Endothelial cell of umbilical vein (primary cell): Measurements from ENCODE around the gene RPS19. TPM values are rescaled to one million over a fixed set of nuclear protein-coding genes. Genes with fewer than 3 reads are reported as not detected.

ENCODE experiments used
- BruUV-seq: library from RNA; stranded (reverse); fragments of 400-500 nt; replicated peaks from 2 replicates; lab custom pipeline; 2021; lab: Mats Ljungman, UMichigan
- CTCF ChIA-PET: fragments of 300-600, 350-600 bp; sonication (Branson Sonifier 250); formaldehyde crosslinking; loops from one replicate; lab custom pipeline; 2021; ENCODE audit warnings: antibody characterized with exemption, inconsistent platforms; lab: Charles Lee
- POLR2A ChIA-PET: fragments of 300-600, 350-600 bp; sonication (Branson Sonifier 250); formaldehyde crosslinking; loops from one replicate; lab custom pipeline; 2021; ENCODE audit warnings: antibody characterized with exemption, inconsistent platforms; lab: Charles Lee
- DNase-seq: peaks from one replicate; pipeline ENCODE4 v3.0.0-alpha.2; 2011; ENCODE audit warnings: low read depth, low spot score
- FAIRE-seq: peaks from 2 replicates; lab custom pipeline; 2011; peaks lifted over from hg19 to GRCh38; lab: Jason Lieb, UNC
- H2AFZ ChIP-seq: 2 replicates; pipeline ENCODE4 v1.6.0; 2012; ENCODE audit warnings: low read depth, low read length, control low read depth, inconsistent platforms
- H3K27ac ChIP-seq: 2 replicates; pipeline ENCODE4 v1.5.1; 2011; ENCODE audit warnings: low read depth, mild to moderate bottlenecking, control low read depth, low read length, moderate library complexity; ENCODE audit not compliant: insufficient read depth
- H3K27me3 ChIP-seq, 2 experiments: 2 replicates each; pipeline versions ENCODE4 v1.6.0 to v1.6.1; 2011; ENCODE audit warnings: low read length in 2 of 2, mixed read lengths in 1 of 2; ENCODE audit not compliant: control insufficient read depth in 2 of 2, insufficient read depth in 2 of 2
- H3K36me3 ChIP-seq, 2 experiments: 2 replicates in 1 of 2; 3 replicates in 1 of 2; pipeline ENCODE4 v1.5.1; 2011; ENCODE audit warnings: low read length in 2 of 2, mild to moderate bottlenecking in 1 of 2, moderate library complexity in 1 of 2; ENCODE audit not compliant: control insufficient read depth in 2 of 2, insufficient read depth in 2 of 2; ENCODE audit errors: extremely low read depth in 1 of 2
- H3K4me1 ChIP-seq: 3 replicates; pipeline ENCODE4 v1.5.1; 2011; ENCODE audit warnings: mild to moderate bottlenecking, low read length; ENCODE audit not compliant: control insufficient read depth, insufficient read depth; ENCODE audit errors: extremely low read depth
- H3K4me2 ChIP-seq: 2 replicates; pipeline ENCODE4 v1.6.1; 2011; ENCODE audit warnings: low read length, control low read depth, mixed read lengths; ENCODE audit not compliant: insufficient read depth
- H3K4me3 ChIP-seq, 3 experiments: fragments of 200-600 bp in 1 of 3; sonication (generic), shearing (Covaris generic) in 1 of 3; replicated peaks in 1 of 3; 2 replicates each; pipeline ENCODE4 v1.5.1; 2011 to 2016; ENCODE audit warnings: control low read depth in 3 of 3, low read length in 3 of 3, mild to moderate bottlenecking in 2 of 3, inconsistent platforms in 1 of 3, low read depth in 1 of 3, moderate library complexity in 1 of 3; ENCODE audit not compliant: insufficient read depth in 1 of 3
- H3K79me2 ChIP-seq: 2 replicates; pipeline ENCODE4 v1.6.0; 2012; ENCODE audit warnings: low read length, inconsistent platforms; ENCODE audit not compliant: control insufficient read depth, insufficient read depth
- H3K9ac ChIP-seq: replicated peaks from 2 replicates; pipeline ENCODE3; 2011; ENCODE audit warnings: low read length, control low read depth; ENCODE audit not compliant: insufficient read depth; ENCODE audit errors: extremely low read depth
- H3K9me1 ChIP-seq: replicated peaks from 3 replicates; pipeline ENCODE4 v1.6.0; 2011; ENCODE audit warnings: mild to moderate bottlenecking, low read length; ENCODE audit not compliant: control insufficient read depth, insufficient read depth; ENCODE audit errors: extremely low read depth
- H3K9me3 ChIP-seq: replicated peaks from 2 replicates; pipeline ENCODE4 v1.5.1; 2012; ENCODE audit warnings: low read length, inconsistent platforms; ENCODE audit not compliant: control insufficient read depth, insufficient read depth
- H4K20me1 ChIP-seq: replicated peaks from 2 replicates; pipeline ENCODE3; 2011; ENCODE audit warnings: mild to moderate bottlenecking, low read length; ENCODE audit not compliant: control insufficient read depth, insufficient read depth; ENCODE audit errors: extremely low read depth
- EZH2 ChIP-seq: IDR thresholded peaks from 2 replicates; pipeline ENCODE4 v1.6.1; 2012; ENCODE audit warnings: borderline replicate concordance, low read depth, mild to moderate bottlenecking, moderate library complexity, low read length, inconsistent platforms; ENCODE audit not compliant: severe bottlenecking
- FOS ChIP-seq: IDR thresholded peaks from 2 replicates; pipeline ENCODE4 v1.6.1; 2011; ENCODE audit warnings: mild to moderate bottlenecking, low read length, moderate library complexity, borderline replicate concordance; ENCODE audit not compliant: insufficient read depth
- GATA2 ChIP-seq: IDR thresholded peaks from 2 replicates; pipeline ENCODE4 v1.7.0; 2011; ENCODE audit warnings: low read depth, mild to moderate bottlenecking, moderate library complexity, mixed read lengths, low read length; ENCODE audit not compliant: insufficient read length, insufficient read depth
- JUN ChIP-seq: IDR thresholded peaks from 2 replicates; pipeline ENCODE4 v1.6.1; 2011; ENCODE audit warnings: borderline replicate concordance, low read depth; ENCODE audit not compliant: insufficient read length, insufficient read depth
- MYC ChIP-seq: IDR thresholded peaks from one replicate; pipeline ENCODE4 v1.6.1; 2011; ENCODE audit warnings: mild to moderate bottlenecking, low read depth, low read length
- POLR2A ChIP-seq: IDR thresholded peaks from 2 replicates; pipeline ENCODE4 v1.6.1; 2012; ENCODE audit warnings: low read depth, mild to moderate bottlenecking, control low read depth, low read length
- POLR2AphosphoS5 ChIP-seq: IDR thresholded peaks from 2 replicates; pipeline ENCODE4 v1.6.1; 2012; ENCODE audit warnings: low read depth, mild to moderate bottlenecking, control low read depth, low read length, moderate library complexity; ENCODE audit not compliant: insufficient read depth
- dilution Hi-C: fragments of 300-500 bp; cut with MboI; formaldehyde crosslinking; loops from one replicate; pipeline ENCODE4 v1.15.0; 2019; ENCODE audit warnings: low sequenced_read_pairs; ENCODE audit not compliant: extremely low pct_ligation_motif_present
- intact Hi-C: fragments of 100-400 bp; cut with micrococcal nuclease; formaldehyde crosslinking; loops from one replicate; pipeline ENCODE4 v1.10.0; 2022
- polyA plus RNA-seq, 4 experiments: library from polyadenylated mRNA; depleted of rRNA in 3 of 4; stranded (reverse) in 3 of 4; unstranded in 1 of 4; fragments of >200 nt; gene quantifications; 2 replicates each; pipeline versions ENCODE4 v1.2.1 to v1.2.3, GENCODE V29; 2011 to 2012; ENCODE audit warnings: missing spikeins in 1 of 4
- total RNA-seq: library from RNA; stranded (reverse); gene quantifications from 2 replicates; pipeline ENCODE4 v1.2.3, GENCODE V29; 2021
- TF ChIP-seq, protein P1 (sequence below): IDR thresholded peaks from 2 replicates; pipeline ENCODE4 v1.6.1; 2011; ENCODE audit not compliant: insufficient read depth, insufficient read length
- TF ChIP-seq, protein P2 (sequence below), 2 donors: IDR thresholded peaks; 1 replicate in 1 of 2; 2 replicates in 1 of 2; pipeline ENCODE4 v1.5.1; 2011; ENCODE audit warnings: low read length in 2 of 2, mild to moderate bottlenecking in 2 of 2, moderate library complexity in 2 of 2, control low read depth in 1 of 2, inconsistent platforms in 1 of 2, low read depth in 1 of 2; ENCODE audit not compliant: insufficient read depth in 1 of 2; ENCODE audit errors: extremely low read depth in 1 of 2

RPS19 gene
- total and polyA plus RNA-seq, 2 donors (not counting 3 experiments of a cell fraction or from before 2014, with no cell fraction given): 2,234 to 4,353 TPM

DNA sequence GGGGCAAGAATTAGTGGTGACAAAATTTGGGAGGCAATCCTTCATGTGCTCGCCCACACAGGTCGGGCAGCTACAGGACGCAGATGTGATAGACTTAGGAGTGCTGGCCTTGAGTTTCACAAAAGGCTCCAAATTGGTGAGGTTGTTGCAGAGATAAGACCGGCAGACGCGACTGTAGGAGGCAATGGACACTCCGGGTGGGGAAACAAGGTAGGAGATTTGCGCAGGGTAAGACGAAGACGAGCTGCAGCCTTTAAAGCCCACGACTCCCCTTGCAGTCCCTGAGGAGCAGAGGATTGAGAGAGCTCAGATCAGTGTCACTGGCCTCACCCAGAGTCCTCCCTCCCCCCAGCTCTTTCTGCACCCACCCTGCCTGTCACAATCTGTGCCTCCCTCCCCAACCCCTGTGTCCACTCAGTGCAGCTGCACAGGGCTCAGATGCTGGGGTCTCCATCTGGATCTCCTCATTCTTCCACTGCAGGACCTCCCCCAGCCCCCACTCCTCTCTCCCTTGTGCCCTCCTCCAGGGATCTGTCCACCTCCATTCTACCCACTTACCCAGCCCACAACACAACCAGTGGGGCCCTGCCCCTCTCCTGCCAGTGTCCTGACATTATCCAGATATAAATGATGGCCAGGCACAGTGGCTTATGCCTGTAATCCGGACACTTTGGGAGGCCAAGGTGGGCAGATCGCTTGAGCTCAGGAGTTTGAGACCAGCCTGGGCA, 21.9 kb upstream of the RPS19 start:
- FAIRE-seq: no peak
- intact Hi-C loops: loop anchor here (5.0 kb wide), 1 partner anchor 46 kb away; no protein-coding TSS in a partner anchor
- no peak for TF ChIP-seq FOS
- TF ChIP-seq MYC: no peak
- TF ChIP-seq JUN: no peak
- TF ChIP-seq, protein P1, sequence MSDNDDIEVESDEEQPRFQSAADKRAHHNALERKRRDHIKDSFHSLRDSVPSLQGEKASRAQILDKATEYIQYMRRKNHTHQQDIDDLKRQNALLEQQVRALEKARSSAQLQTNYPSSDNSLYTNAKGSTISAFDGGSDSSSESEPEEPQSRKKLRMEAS: no peak
- no peak for TF ChIP-seq GATA2
- no peak for TF ChIP-seq EZH2
- TF ChIP-seq, protein P2, sequence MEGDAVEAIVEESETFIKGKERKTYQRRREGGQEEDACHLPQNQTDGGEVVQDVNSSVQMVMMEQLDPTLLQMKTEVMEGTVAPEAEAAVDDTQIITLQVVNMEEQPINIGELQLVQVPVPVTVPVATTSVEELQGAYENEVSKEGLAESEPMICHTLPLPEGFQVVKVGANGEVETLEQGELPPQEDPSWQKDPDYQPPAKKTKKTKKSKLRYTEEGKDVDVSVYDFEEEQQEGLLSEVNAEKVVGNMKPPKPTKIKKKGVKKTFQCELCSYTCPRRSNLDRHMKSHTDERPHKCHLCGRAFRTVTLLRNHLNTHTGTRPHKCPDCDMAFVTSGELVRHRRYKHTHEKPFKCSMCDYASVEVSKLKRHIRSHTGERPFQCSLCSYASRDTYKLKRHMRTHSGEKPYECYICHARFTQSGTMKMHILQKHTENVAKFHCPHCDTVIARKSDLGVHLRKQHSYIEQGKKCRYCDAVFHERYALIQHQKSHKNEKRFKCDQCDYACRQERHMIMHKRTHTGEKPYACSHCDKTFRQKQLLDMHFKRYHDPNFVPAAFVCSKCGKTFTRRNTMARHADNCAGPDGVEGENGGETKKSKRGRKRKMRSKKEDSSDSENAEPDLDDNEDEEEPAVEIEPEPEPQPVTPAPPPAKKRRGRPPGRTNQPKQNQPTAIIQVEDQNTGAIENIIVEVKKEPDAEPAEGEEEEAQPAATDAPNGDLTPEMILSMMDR (IDR thresholded peaks at IDR 0.05; ENCODE audit: extremely low read depth in 1 of 2, insufficient read depth in 1 of 2, low read depth in 1 of 2, low read length in 2 of 2): no peak
- no peak for TF ChIP-seq POLR2A
- TF ChIP-seq POLR2AphosphoS5: no peak
- no peaks in the 10 kb centered on the region for H3K36me3 ChIP-seq
- H3K9me1 ChIP-seq: no peaks in the 10 kb centered on the region
- ChIA-PET POLR2A (no interaction called here), CTCF (interaction anchor here (0.9 to 1.1 kb wide), 3 partner anchors 11 to 85 kb away, joined by 3 read pairs; no protein-coding TSS in a partner anchor)
- no peaks in the 10 kb centered on the region for H3K4me1 ChIP-seq
- no peaks in the 10 kb centered on the region for H3K9me3 ChIP-seq
- no peaks in the 10 kb centered on the region for H3K79me2 ChIP-seq
- H3K27me3 ChIP-seq: peaks cover 0 to 2% of the 10 kb centered on the region in 2 experiments
- DNase-seq: no peak
- no TSS peak for BruUV-seq
- no peak overlapping the region for H2AFZ ChIP-seq
- H3K27ac ChIP-seq: no peak overlapping the region
- no peak overlapping the region for H3K9ac ChIP-seq
- no peak overlapping the region for H3K4me2 ChIP-seq
- no peak overlapping the region for H3K4me3 ChIP-seq
- H4K20me1 ChIP-seq: no peaks in the 10 kb centered on the region
- dilution Hi-C loops: no loop called here
